ENCODE measurements around the gene CENPF. TPM values are rescaled to one million over a fixed set of nuclear protein-coding genes. Genes with fewer than 3 reads are reported as not detected.
A peak's percentile ranks its signal among the peaks of the same experiment; 100 is the strongest.

The CENPF gene
- total RNA-seq, 1 donor from 2014 or later = 63.0 TPM

GRCh38 chr1:214617246-214617645, 14.3 kb downstream of the CENPF start:
- H3K27ac Mint-ChIP-seq = peak overlapping the region; percentile 76
- H3K36me3 Mint-ChIP-seq (ENCODE audit: low read depth) = peaks cover 59% of the 10 kb centered on the region
- H3K9me3 Mint-ChIP-seq = no peaks in the 10 kb centered on the region
- H3K27me3 Mint-ChIP-seq = no peaks in the 10 kb centered on the region
- no peak for DNase-seq
- intact Hi-C loops (cut with micrococcal nuclease) = no loop called here
- peaks cover 28% of the 10 kb centered on the region for H3K4me1 Mint-ChIP-seq
- H3K4me3 Mint-ChIP-seq = peak overlapping the region; percentile 47

DNA sequence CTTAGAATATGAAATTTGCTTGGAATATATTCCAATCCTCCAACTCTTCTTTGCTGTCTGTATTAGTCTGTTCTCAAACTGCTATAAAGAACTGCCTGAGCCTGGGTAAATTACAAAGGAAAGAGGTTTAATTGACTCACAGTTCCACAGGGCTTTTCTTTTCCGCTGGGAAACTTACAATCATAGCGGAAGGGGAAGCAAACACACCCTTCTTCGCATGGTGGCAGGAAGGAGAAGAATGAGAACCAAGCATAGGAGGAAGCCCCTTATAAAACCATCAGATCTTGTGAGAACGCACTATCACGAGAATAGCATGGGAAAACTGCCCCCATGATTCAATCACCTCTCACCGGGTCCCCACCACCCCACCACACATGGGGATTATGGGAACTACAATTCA, 14.8 kb downstream of the CENPF start:
- DNase-seq = no peak
- intact Hi-C loops (cut with micrococcal nuclease) = no loop called here
- no peak overlapping the region for H3K27ac Mint-ChIP-seq
- no peaks in the 10 kb centered on the region for H3K9me3 Mint-ChIP-seq
- peaks cover 60% of the 10 kb centered on the region for H3K36me3 Mint-ChIP-seq (ENCODE audit: low read depth)
- H3K4me1 Mint-ChIP-seq = peaks cover 23% of the 10 kb centered on the region
- no peaks in the 10 kb centered on the region for H3K27me3 Mint-ChIP-seq
- H3K4me3 Mint-ChIP-seq = no peak overlapping the region

- Mint-ChIP-seq H3K27me3 (no peaks in the 10 kb centered on the region), H3K4me3 (no peak overlapping the region), H3K36me3 (ENCODE audit: low read depth) (peaks cover 60% of the 10 kb centered on the region), H3K4me1 (peaks cover 8% of the 10 kb centered on the region), H3K9me3 (no peaks in the 10 kb centered on the region), H3K27ac (no peak overlapping the region)
- DNase-seq = peak; percentile 33
- intact Hi-C loops (cut with micrococcal nuclease) = no loop called here
These were observed 18.2 kb downstream of the CENPF start for GRCh38 chr1:214621236-214621635.

GRCh38 chr1:214623430-214623829, 20.4 kb downstream of the CENPF start:
- Mint-ChIP-seq H3K36me3 (ENCODE audit: low read depth) (peaks cover 52% of the 10 kb centered on the region), H3K4me1 (peaks cover 5% of the 10 kb centered on the region), H3K9me3 (no peaks in the 10 kb centered on the region), H3K27ac (no peak overlapping the region), H3K4me3 (no peak overlapping the region), H3K27me3 (no peaks in the 10 kb centered on the region)
- intact Hi-C loops (cut with micrococcal nuclease) = no loop called here
- no peak for DNase-seq

- peak; percentile 76 for DNase-seq
- no peaks in the 10 kb centered on the region for H3K27me3 Mint-ChIP-seq
These were observed 29.1 kb downstream of the CENPF start for GRCh38 chr1:214632091-214632490.

GRCh38 chr1:214633686-214634085, 30.7 kb downstream of the CENPF start:
- H3K36me3 Mint-ChIP-seq (ENCODE audit: low read depth) = peaks cover 73% of the 10 kb centered on the region
- peak overlapping the region; percentile 45 for H3K27ac Mint-ChIP-seq

More at GRCh38 chr1:214632091-214632490, 29.1 kb downstream of the CENPF start:
- peaks cover 65% of the 10 kb centered on the region for H3K36me3 Mint-ChIP-seq (ENCODE audit: low read depth)
- H3K4me3 Mint-ChIP-seq = peak overlapping the region; percentile 22
- H3K27ac Mint-ChIP-seq = no peak overlapping the region
- intact Hi-C loops (cut with micrococcal nuclease) = no loop called here
- H3K4me1 Mint-ChIP-seq = peaks cover 33% of the 10 kb centered on the region
- H3K9me3 Mint-ChIP-seq = no peaks in the 10 kb centered on the region

DNA sequence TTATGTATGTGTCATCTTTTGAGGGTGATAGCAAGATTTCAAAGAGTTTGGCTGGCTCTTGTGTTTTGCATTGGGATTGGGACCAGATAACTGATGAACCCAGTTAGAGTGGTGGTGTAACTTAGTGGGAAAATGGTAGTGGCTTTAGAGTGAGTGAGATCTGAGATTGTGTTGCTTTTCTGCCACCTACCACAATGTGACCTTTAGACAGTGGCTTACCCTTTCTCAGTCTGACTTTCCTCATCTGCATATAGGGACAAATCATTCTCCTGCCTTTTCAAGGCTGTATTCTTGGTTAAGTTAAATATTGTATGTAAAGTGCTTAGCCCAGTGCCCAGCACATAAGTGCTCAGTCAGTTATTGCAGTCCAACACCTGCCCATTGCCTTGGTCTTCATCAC, 31.3 kb downstream of the CENPF start:
- Mint-ChIP-seq H3K36me3 (ENCODE audit: low read depth) (peaks cover 75% of the 10 kb centered on the region), H3K4me3 (no peak overlapping the region), H3K4me1 (peaks cover 49% of the 10 kb centered on the region), H3K9me3 (no peaks in the 10 kb centered on the region), H3K27me3 (no peaks in the 10 kb centered on the region), H3K27ac (peak overlapping the region; percentile 45)
- no peak for DNase-seq
- intact Hi-C loops (cut with micrococcal nuclease) = no loop called here

More at GRCh38 chr1:214633686-214634085, 30.7 kb downstream of the CENPF start:
- H3K9me3 Mint-ChIP-seq = no peaks in the 10 kb centered on the region
- no peaks in the 10 kb centered on the region for H3K27me3 Mint-ChIP-seq
- H3K4me1 Mint-ChIP-seq = peaks cover 45% of the 10 kb centered on the region
- intact Hi-C loops (cut with micrococcal nuclease) = no loop called here
- no peak overlapping the region for H3K4me3 Mint-ChIP-seq
- DNase-seq = no peak

GRCh38 chr1:214635086-214635485, 32.1 kb downstream of the CENPF start:
- H3K4me1 Mint-ChIP-seq = peaks cover 52% of the 10 kb centered on the region
- H3K9me3 Mint-ChIP-seq = no peaks in the 10 kb centered on the region
- H3K36me3 Mint-ChIP-seq (ENCODE audit: low read depth) = peaks cover 71% of the 10 kb centered on the region
- no peak overlapping the region for H3K27ac Mint-ChIP-seq
- H3K4me3 Mint-ChIP-seq = no peak overlapping the region
- no peak for DNase-seq
- intact Hi-C loops (cut with micrococcal nuclease) = no loop called here
- H3K27me3 Mint-ChIP-seq = no peaks in the 10 kb centered on the region

GRCh38 chr1:214635506-214635905, 32.5 kb downstream of the CENPF start:
- H3K27me3 Mint-ChIP-seq = no peaks in the 10 kb centered on the region
- no peak overlapping the region for H3K27ac Mint-ChIP-seq
- intact Hi-C loops (cut with micrococcal nuclease) = no loop called here
- no peak for DNase-seq
- no peaks in the 10 kb centered on the region for H3K9me3 Mint-ChIP-seq
- no peak overlapping the region for H3K4me3 Mint-ChIP-seq
- peaks cover 66% of the 10 kb centered on the region for H3K36me3 Mint-ChIP-seq (ENCODE audit: low read depth)
- peaks cover 52% of the 10 kb centered on the region for H3K4me1 Mint-ChIP-seq

GRCh38 chr1:214636436-214636835, 33.4 kb downstream of the CENPF start:
- H3K4me3 Mint-ChIP-seq = no peak overlapping the region
- peaks cover 58% of the 10 kb centered on the region for H3K36me3 Mint-ChIP-seq (ENCODE audit: low read depth)
- peaks cover 50% of the 10 kb centered on the region for H3K4me1 Mint-ChIP-seq
- peak overlapping the region; percentile 38 for H3K27ac Mint-ChIP-seq
- DNase-seq = no peak
- intact Hi-C loops (cut with micrococcal nuclease) = no loop called here
- H3K9me3 Mint-ChIP-seq = no peaks in the 10 kb centered on the region
- no peaks in the 10 kb centered on the region for H3K27me3 Mint-ChIP-seq

- no peak for DNase-seq
- Mint-ChIP-seq H3K4me1 (peaks cover 44% of the 10 kb centered on the region), H3K27me3 (no peaks in the 10 kb centered on the region), H3K9me3 (no peaks in the 10 kb centered on the region), H3K27ac (no peak overlapping the region), H3K36me3 (ENCODE audit: low read depth) (peaks cover 57% of the 10 kb centered on the region), H3K4me3 (no peak overlapping the region)
- intact Hi-C loops (cut with micrococcal nuclease) = loop anchor here (1.0 kb wide), 1 partner anchor 9 kb away; no protein-coding TSS in a partner anchor
These were observed 34.1 kb downstream of the CENPF start for GRCh38 chr1:214637125-214637524.

GRCh38 chr1:214637722-214638458, 34.9 kb downstream of the CENPF start:
- Mint-ChIP-seq H3K27ac (peak overlapping the region; percentile 78), H3K4me3 (peak overlapping the region; percentile 56), H3K36me3 (ENCODE audit: low read depth) (peaks cover 51% of the 10 kb centered on the region), H3K4me1 (peaks cover 41% of the 10 kb centered on the region), H3K27me3 (no peaks in the 10 kb centered on the region), H3K9me3 (no peaks in the 10 kb centered on the region)
- intact Hi-C loops (cut with micrococcal nuclease) = loop anchor here (1.0 kb wide), 1 partner anchor 10 kb away; no protein-coding TSS in a partner anchor
- DNase-seq = peak; percentile 74

GRCh38 chr1:214638459-214638807, 35.4 kb downstream of the CENPF start:
- H3K4me3 Mint-ChIP-seq = peak overlapping the region; percentile 56

GRCh38 chr1:214638997-214639396, 36.0 kb downstream of the CENPF start:
- Mint-ChIP-seq H3K36me3 (ENCODE audit: low read depth) (peaks cover 46% of the 10 kb centered on the region), H3K4me1 (peaks cover 38% of the 10 kb centered on the region), H3K27me3 (no peaks in the 10 kb centered on the region), H3K4me3 (peak overlapping the region; percentile 56), H3K27ac (peak overlapping the region; percentile 78), H3K9me3 (no peaks in the 10 kb centered on the region)
- no peak for DNase-seq
- intact Hi-C loops (cut with micrococcal nuclease) = no loop called here

More at GRCh38 chr1:214638459-214638807, 35.4 kb downstream of the CENPF start:
- H3K4me1 Mint-ChIP-seq = peaks cover 41% of the 10 kb centered on the region
- H3K9me3 Mint-ChIP-seq = no peaks in the 10 kb centered on the region
- peak overlapping the region; percentile 78 for H3K27ac Mint-ChIP-seq
- H3K27me3 Mint-ChIP-seq = no peaks in the 10 kb centered on the region
- peaks cover 46% of the 10 kb centered on the region for H3K36me3 Mint-ChIP-seq (ENCODE audit: low read depth)
- no peak for DNase-seq
- intact Hi-C loops (cut with micrococcal nuclease) = no loop called here

Data from activated CD4-positive, alpha-beta T cell treated with anti-CD3 and anti-CD28 coated beads, Interleukin-2, amount 10 ng/mL, durations not matched to agents 24 days and 14 days (primary cell).